SK-N-SH treated with all-trans-retinoic acid at 6 μM for 48 hours (cell line): ENCODE data around the gene PRKAG2.

Experiments used
- ATAC-seq: fragments of 200-7000 bp; cut with Tn5 transposase; 3 replicates; pipeline ENCODE4 v1.9.1; 2020; ENCODE audit warnings: mild to moderate bottlenecking, moderate library complexity
- ARNTL ChIP-seq: fragments of 450-650 bp; formaldehyde crosslinking; IDR thresholded peaks from 2 replicates; pipeline ENCODE4 v1.5.0; 2020; ENCODE audit warnings: low read depth, mild to moderate bottlenecking, moderate library complexity, borderline replicate concordance
- CREB5 ChIP-seq: fragments of 250-450 bp; sonication (Bioruptor Pico); IDR thresholded peaks from 2 replicates; pipeline ENCODE4 v1.5.1; 2020; ENCODE audit warnings: low read depth, mild to moderate bottlenecking, moderate library complexity
- CSDC2 ChIP-seq: fragments of 250-450 bp; sonication (Bioruptor Pico); IDR thresholded peaks from 2 replicates; pipeline ENCODE4 v1.5.0; 2020; ENCODE audit warnings: mild to moderate bottlenecking, moderate library complexity
- GLIS3 ChIP-seq: fragments of 250-450 bp; sonication (Bioruptor Pico); IDR thresholded peaks from 2 replicates; pipeline ENCODE4 v1.5.0; 2020; ENCODE audit warnings: mild to moderate bottlenecking, moderate library complexity
- ISL1 ChIP-seq: fragments of 250-450 bp; sonication (Bioruptor Pico); IDR thresholded peaks from 2 replicates; pipeline ENCODE4 v2.1.2; 2022; ENCODE audit warnings: mild to moderate bottlenecking, moderate library complexity
- OSR1 ChIP-seq: fragments of 250-450 bp; sonication (Bioruptor Pico); IDR thresholded peaks from 2 replicates; pipeline ENCODE4 v1.8.0; 2022; ENCODE audit warnings: moderate library complexity, mild to moderate bottlenecking, inconsistent platforms
- PATZ1 ChIP-seq: fragments of 250-450 bp; sonication (Bioruptor Pico); IDR thresholded peaks from 2 replicates; pipeline ENCODE4 v1.8.0; 2020; ENCODE audit warnings: mild to moderate bottlenecking, moderate library complexity, borderline replicate concordance
- POU6F1 ChIP-seq: fragments of 250-450 bp; sonication (Bioruptor Pico); IDR thresholded peaks from 2 replicates; pipeline ENCODE4 v1.8.0; 2021; ENCODE audit warnings: low read depth, mild to moderate bottlenecking, moderate library complexity, borderline replicate concordance
- PPARA ChIP-seq: fragments of 250-450 bp; sonication (Bioruptor Pico); IDR thresholded peaks from 2 replicates; pipeline ENCODE4 v1.5.0; 2020; ENCODE audit warnings: mild to moderate bottlenecking, borderline replicate concordance
- RARB ChIP-seq: fragments of 250-450 bp; sonication (Bioruptor Pico); IDR thresholded peaks from 2 replicates; pipeline ENCODE4 v1.8.0; 2021; ENCODE audit warnings: mild to moderate bottlenecking, moderate library complexity
- SNAI2 ChIP-seq: fragments of 250-450 bp; sonication (Bioruptor Pico); IDR thresholded peaks from 2 replicates; pipeline ENCODE4 v1.5.0; 2020; ENCODE audit warnings: mild to moderate bottlenecking, moderate library complexity
- TCF4 ChIP-seq: fragments of 250-450 bp; sonication (Bioruptor Pico); IDR thresholded peaks from 2 replicates; pipeline ENCODE4 v1.8.0; 2021; ENCODE audit warnings: mild to moderate bottlenecking, moderate library complexity, borderline replicate concordance
- TSHZ2 ChIP-seq: fragments of 250-450 bp; sonication (Bioruptor Pico); IDR thresholded peaks from 2 replicates; pipeline ENCODE4 v1.5.0; 2020; ENCODE audit warnings: mild to moderate bottlenecking, moderate library complexity
- ZC3H10 ChIP-seq: fragments of 250-450 bp; sonication (Bioruptor Pico); IDR thresholded peaks from 2 replicates; pipeline ENCODE4 v1.5.1; 2021; ENCODE audit warnings: mild to moderate bottlenecking, moderate library complexity
- ZFP3 ChIP-seq: fragments of 250-450 bp; sonication (Bioruptor Pico); IDR thresholded peaks from 2 replicates; pipeline ENCODE4 v1.5.0; 2020; ENCODE audit warnings: mild to moderate bottlenecking, moderate library complexity
- ZFP30 ChIP-seq: fragments of 450-650 bp; formaldehyde crosslinking; IDR thresholded peaks from 2 replicates; pipeline ENCODE4 v1.5.0; 2022; ENCODE audit warnings: mild to moderate bottlenecking, moderate library complexity
- ZNF565 ChIP-seq: fragments of 450-650 bp; formaldehyde crosslinking; conservative IDR thresholded peaks from 2 replicates; pipeline ENCODE4 v1.5.0; 2020; ENCODE audit warnings: low read depth, mild to moderate bottlenecking, moderate library complexity
- ZNF70 ChIP-seq: fragments of 450-650 bp; formaldehyde crosslinking; IDR thresholded peaks from 2 replicates; pipeline ENCODE4 v1.5.0; 2020; ENCODE audit warnings: mild to moderate bottlenecking, moderate library complexity
- ZNF8 ChIP-seq: fragments of 450-650 bp; formaldehyde crosslinking; IDR thresholded peaks from 2 replicates; pipeline ENCODE4 v1.5.0; 2020; ENCODE audit warnings: mild to moderate bottlenecking, moderate library complexity

Gene PRKAG2

GRCh38 chr7:151595702-151596350 is 281.1 kb downstream of the PRKAG2 start:
- ATAC-seq = no peak
- TF ChIP-seq TCF4 (CRISPR knock-in tag) = no peak
- no peak for TF ChIP-seq ZNF565 (CRISPR knock-in tag)
- no peak for TF ChIP-seq TSHZ2 (CRISPR knock-in tag)
- TF ChIP-seq GLIS3 (CRISPR knock-in tag) = no peak
- no peak for TF ChIP-seq CREB5
- TF ChIP-seq ZNF8 (CRISPR knock-in tag) = no peak

- peak; percentile 89 for ATAC-seq
Measured at GRCh38 chr7:151592868-151593486, 283.9 kb downstream of the PRKAG2 start.

GRCh38 chr7:151592330-151592729 is 284.6 kb downstream of the PRKAG2 start:
- ATAC-seq = no peak; the same call in 2 of the 3 replicates
- TF ChIP-seq ZFP3 (CRISPR knock-in tag) (no peak), PATZ1 (CRISPR knock-in tag) (no peak), CSDC2 (CRISPR knock-in tag) (no peak), TSHZ2 (CRISPR knock-in tag) (no peak), ZC3H10 (no peak), TCF4 (CRISPR knock-in tag) (no peak), ZNF70 (CRISPR knock-in tag) (no peak), ARNTL (no peak), ZNF565 (CRISPR knock-in tag) (no peak), OSR1 (no peak), ZNF8 (CRISPR knock-in tag) (no peak), PPARA (CRISPR knock-in tag) (no peak), SNAI2 (CRISPR knock-in tag) (no peak), ZFP30 (CRISPR knock-in tag) (no peak), RARB (no peak), POU6F1 (CRISPR knock-in tag) (no peak), CREB5 (no peak)

More at GRCh38 chr7:151592868-151593486, 283.9 kb downstream of the PRKAG2 start:
- 0 out of 2 replicates have a peak, but pooled peaks have one; percentile 27 for TF ChIP-seq ISL1 (CRISPR knock-in tag)
- 0 out of 2 replicates have a peak, but pooled peaks have one; percentile 67 for TF ChIP-seq CSDC2 (CRISPR knock-in tag)
- TF ChIP-seq ZC3H10 = peak; percentile 55; the same call in 1 of the 2 replicates
- no peak for TF ChIP-seq PATZ1 (CRISPR knock-in tag)
- TF ChIP-seq, all 23 proteins: peak for 3
